B cell (primary cell): ENCODE results near the gene USP48.

Source experiments
- EZH2 ChIP-seq: IDR thresholded peaks from 2 replicates; pipeline ENCODE4 v1.6.1; 2012; ENCODE audit warnings: borderline replicate concordance, low read depth, mild to moderate bottlenecking, moderate library complexity, low read length; ENCODE audit not compliant: insufficient read depth, poor library complexity, severe bottlenecking
- TF ChIP-seq, protein P1 (sequence below): fragments of 200-600 bp; IDR thresholded peaks from one replicate; pipeline ENCODE4 v1.8.0; 2022; ENCODE audit warnings: antibody characterized with exemption, mild to moderate bottlenecking

DNA sequence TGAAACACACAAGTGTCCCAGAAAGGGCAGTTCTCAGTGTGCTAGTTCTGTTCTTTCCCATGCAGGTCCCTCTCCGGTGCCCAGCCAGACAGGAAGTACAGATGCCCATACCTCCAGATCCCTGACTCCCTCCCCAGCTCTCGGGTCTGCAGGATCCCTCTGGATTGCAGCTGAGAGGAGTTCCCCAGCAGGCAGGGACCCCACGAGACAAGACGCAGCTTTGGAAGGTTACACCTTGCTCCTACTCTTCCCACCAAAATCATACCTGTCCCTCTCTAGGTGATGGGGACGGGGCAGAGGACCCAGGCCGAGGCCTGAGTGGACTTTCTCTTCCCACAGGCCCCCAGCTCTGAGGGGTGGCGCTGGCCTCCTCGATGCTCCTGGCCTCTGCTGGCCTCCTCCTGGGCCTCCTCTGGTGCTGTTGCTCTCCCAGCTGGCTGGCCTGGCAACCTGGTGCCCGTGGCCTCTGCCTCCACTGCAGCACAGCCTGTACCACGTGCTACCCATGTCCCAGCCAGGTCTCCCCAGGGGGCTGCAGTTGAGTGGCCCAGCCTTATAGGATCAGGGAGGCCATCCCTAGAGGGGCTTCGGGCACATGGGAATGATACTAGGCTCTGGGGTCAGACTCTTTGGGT, 38.6 kb upstream of the USP48 start:
- TF ChIP-seq, protein P1, sequence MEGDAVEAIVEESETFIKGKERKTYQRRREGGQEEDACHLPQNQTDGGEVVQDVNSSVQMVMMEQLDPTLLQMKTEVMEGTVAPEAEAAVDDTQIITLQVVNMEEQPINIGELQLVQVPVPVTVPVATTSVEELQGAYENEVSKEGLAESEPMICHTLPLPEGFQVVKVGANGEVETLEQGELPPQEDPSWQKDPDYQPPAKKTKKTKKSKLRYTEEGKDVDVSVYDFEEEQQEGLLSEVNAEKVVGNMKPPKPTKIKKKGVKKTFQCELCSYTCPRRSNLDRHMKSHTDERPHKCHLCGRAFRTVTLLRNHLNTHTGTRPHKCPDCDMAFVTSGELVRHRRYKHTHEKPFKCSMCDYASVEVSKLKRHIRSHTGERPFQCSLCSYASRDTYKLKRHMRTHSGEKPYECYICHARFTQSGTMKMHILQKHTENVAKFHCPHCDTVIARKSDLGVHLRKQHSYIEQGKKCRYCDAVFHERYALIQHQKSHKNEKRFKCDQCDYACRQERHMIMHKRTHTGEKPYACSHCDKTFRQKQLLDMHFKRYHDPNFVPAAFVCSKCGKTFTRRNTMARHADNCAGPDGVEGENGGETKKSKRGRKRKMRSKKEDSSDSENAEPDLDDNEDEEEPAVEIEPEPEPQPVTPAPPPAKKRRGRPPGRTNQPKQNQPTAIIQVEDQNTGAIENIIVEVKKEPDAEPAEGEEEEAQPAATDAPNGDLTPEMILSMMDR: no peak
- TF ChIP-seq EZH2: no peak
